GM21825 (cell line): ENCODE results near the gene GATA2.

Source experiments
- ATAC-seq: cut with Tn5 transposase; IDR thresholded peaks from one replicate; pipeline ENCODE4 v1.9.1; 2021; ENCODE audit warnings: mild to moderate bottlenecking, moderate library complexity; ENCODE audit not compliant: unreplicated experiment

Gene GATA2

GRCh38 chr3:128459461-128459820, 33.6 kb downstream of the GATA2 start:
- no peak for ATAC-seq

- no peak for ATAC-seq
These were observed 34.1 kb downstream of the GATA2 start for GRCh38 chr3:128458746-128459460.

GRCh38 chr3:128457937-128458336, 35.1 kb downstream of the GATA2 start:
- ATAC-seq = no peak

GRCh38 chr3:128456776-128457715, 36.0 kb downstream of the GATA2 start:
- no peak for ATAC-seq

GRCh38 chr3:128455786-128456748, 36.9 kb downstream of the GATA2 start:
- ATAC-seq = no peak

- ATAC-seq = no peak
These were observed 37.9 kb downstream of the GATA2 start for GRCh38 chr3:128455116-128455515.

- ATAC-seq = no peak
These were observed 38.7 kb downstream of the GATA2 start for GRCh38 chr3:128454310-128454618.

GRCh38 chr3:128453501-128454309, 39.3 kb downstream of the GATA2 start:
- no peak for ATAC-seq

GRCh38 chr3:128452678-128453275, 40.2 kb downstream of the GATA2 start:
- ATAC-seq = no peak

GRCh38 chr3:128452120-128452519, 40.9 kb downstream of the GATA2 start:
- no peak for ATAC-seq

- no peak for ATAC-seq
These were observed 43.8 kb downstream of the GATA2 start for GRCh38 chr3:128449111-128449638.

- ATAC-seq = no peak
These were observed 44.5 kb downstream of the GATA2 start for GRCh38 chr3:128448491-128448890.

- ATAC-seq = no peak
These were observed 45.4 kb downstream of the GATA2 start for GRCh38 chr3:128447561-128448013.

- ATAC-seq = no peak
These were observed 46.2 kb downstream of the GATA2 start for GRCh38 chr3:128446821-128447220.

GRCh38 chr3:128445357-128445756, 47.6 kb downstream of the GATA2 start:
- no peak for ATAC-seq

- ATAC-seq = no peak
These were observed 49.2 kb downstream of the GATA2 start for GRCh38 chr3:128443771-128444170.

- ATAC-seq = no peak
These were observed 50.1 kb downstream of the GATA2 start for GRCh38 chr3:128442949-128443348.

GRCh38 chr3:128442070-128442469, 50.9 kb downstream of the GATA2 start:
- no peak for ATAC-seq

GRCh38 chr3:128439226-128439625, 53.8 kb downstream of the GATA2 start:
- no peak for ATAC-seq
